OCI-LY7 (cell line): Measurements from ENCODE around the gene POLL. TPM values are rescaled to one million over a fixed set of nuclear protein-coding genes. Genes with fewer than 3 reads are reported as not detected.

Experiments used
- BruUV-seq: library from RNA; stranded (reverse); fragments of 400-500 nt; replicated peaks from 2 replicates; lab custom pipeline; 2021; lab: Mats Ljungman, UMichigan
- CTCF ChIA-PET: fragments of 300-600 bp; sonication (Branson Sonifier 250); formaldehyde crosslinking; loops from one replicate; lab custom pipeline; 2022; ENCODE audit warnings: antibody characterized with exemption; ENCODE audit not compliant: unreplicated experiment; lab: Charles Lee
- POLR2A ChIA-PET: fragments of 300-600 bp; sonication (Branson Sonifier 250); formaldehyde crosslinking; loops from one replicate; lab custom pipeline; 2022; ENCODE audit warnings: antibody characterized with exemption; lab: Charles Lee
- DNase-seq: peaks from one replicate; pipeline ENCODE4 v3.0.0-alpha.2; 2015; ENCODE audit warnings: low spot score
- H2AFZ ChIP-seq: fragments of 200-600 bp; sonication (generic), shearing (Covaris generic); 2 replicates; pipeline ENCODE4 v1.6.1; 2014; ENCODE audit warnings: mild to moderate bottlenecking, antibody characterized with exemption, low read length, moderate library complexity
- H3K27ac ChIP-seq: fragments of 200-600 bp; sonication (generic); 2 replicates; pipeline ENCODE4 v1.5.1; 2014; ENCODE audit warnings: mixed run types, low read depth, mild to moderate bottlenecking, moderate library complexity, low read length, inconsistent platforms; ENCODE audit not compliant: poor library complexity, severe bottlenecking
- H3K36me3 ChIP-seq: fragments of 200-600 bp; sonication (generic); 2 replicates; pipeline ENCODE4 v1.6.1; 2014; ENCODE audit warnings: mild to moderate bottlenecking, antibody characterized with exemption, low read length, moderate library complexity, mixed read lengths; ENCODE audit not compliant: insufficient read depth
- H3K4me1 ChIP-seq: fragments of 200-600 bp; sonication (generic); 2 replicates; pipeline ENCODE4 v1.5.1; 2014; ENCODE audit warnings: mild to moderate bottlenecking, low read length; ENCODE audit not compliant: insufficient read depth, poor library complexity, severe bottlenecking
- H3K4me2 ChIP-seq: fragments of 200-600 bp; sonication (generic); 2 replicates; pipeline ENCODE4 v1.6.1; 2014; ENCODE audit warnings: mild to moderate bottlenecking, low read length
- H3K4me3 ChIP-seq: fragments of 200-600 bp; sonication (generic); 2 replicates; pipeline ENCODE4 v1.5.1; 2014; ENCODE audit warnings: mild to moderate bottlenecking, low read depth, low read length; ENCODE audit not compliant: poor library complexity, severe bottlenecking
- H3K79me2 ChIP-seq: fragments of 200-600 bp; sonication (generic); 2 replicates; pipeline ENCODE4 v1.6.1; 2016; ENCODE audit warnings: low read depth, mild to moderate bottlenecking, low read length, moderate library complexity, mixed read lengths; ENCODE audit not compliant: insufficient read depth
- H3K9me2 ChIP-seq: fragments of 200-600 bp; sonication (generic); 2 replicates; pipeline ENCODE4 v1.6.1; 2016; ENCODE audit warnings: mild to moderate bottlenecking, low read length, mixed read lengths; ENCODE audit not compliant: insufficient read depth
- H3K9me3 ChIP-seq: fragments of 200-600 bp; sonication (generic); 2 replicates; pipeline ENCODE4 v1.6.1; 2014; ENCODE audit warnings: mild to moderate bottlenecking, mixed run types, low read length, mixed read lengths
- H4K20me1 ChIP-seq: fragments of 200-600 bp; sonication (generic); 2 replicates; pipeline ENCODE4 v1.6.1; 2014; ENCODE audit warnings: mild to moderate bottlenecking, antibody characterized with exemption, low read length, moderate library complexity, mixed read lengths; ENCODE audit not compliant: insufficient read depth
- EZH2phosphoT487 ChIP-seq: fragments of 200-600 bp; sonication (generic); IDR thresholded peaks from 2 replicates; pipeline ENCODE4 v1.6.1; 2018; ENCODE audit warnings: low read depth, borderline replicate concordance, mild to moderate bottlenecking, mixed run types, antibody characterized with exemption, low read length, moderate library complexity, mixed read lengths
- intact Hi-C: fragments of 100-400 bp; cut with micrococcal nuclease; formaldehyde crosslinking; loops from one replicate; pipeline ENCODE4 v1.10.0; 2022; ENCODE audit not compliant: unreplicated experiment
- total RNA-seq, 2 experiments: library from RNA; depleted of rRNA in 1 of 2; stranded (reverse); fragments of >200 nt in 1 of 2; shearing (Covaris generic) in 1 of 2; gene quantifications; 2 replicates each; pipeline ENCODE4 v1.2.3, GENCODE V29; 2014 to 2022
- TF ChIP-seq, protein P1 (sequence below): fragments of 200-600 bp; sonication (generic); conservative IDR thresholded peaks from 2 replicates; pipeline ENCODE4 v1.5.1; 2014; ENCODE audit warnings: mild to moderate bottlenecking, antibody characterized with exemption, low read length, moderate library complexity, mixed read lengths

Gene POLL
- total RNA-seq, 2 experiments from 2014 or later = 22.0 to 34.0 TPM

DNA sequence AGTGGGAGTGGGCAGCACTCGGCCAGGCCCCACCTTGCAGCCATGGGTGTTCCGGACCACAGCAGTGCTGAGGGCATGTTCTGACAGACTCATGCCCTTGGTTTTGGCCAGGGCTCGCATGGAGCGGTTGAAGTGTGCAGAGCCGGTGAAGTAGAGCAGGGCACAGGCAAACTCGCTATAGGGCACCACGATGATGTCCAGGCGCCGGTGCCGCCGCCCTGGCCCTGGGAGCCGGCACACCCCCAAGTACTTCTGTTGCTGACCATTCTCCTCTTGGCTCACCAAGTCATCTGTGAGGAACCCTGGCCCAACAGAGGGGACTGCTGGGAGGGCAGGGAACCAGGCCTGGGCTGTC is 8.6 kb downstream of the POLL start:
- no peak for TF ChIP-seq EZH2phosphoT487
- TF ChIP-seq, protein P1, sequence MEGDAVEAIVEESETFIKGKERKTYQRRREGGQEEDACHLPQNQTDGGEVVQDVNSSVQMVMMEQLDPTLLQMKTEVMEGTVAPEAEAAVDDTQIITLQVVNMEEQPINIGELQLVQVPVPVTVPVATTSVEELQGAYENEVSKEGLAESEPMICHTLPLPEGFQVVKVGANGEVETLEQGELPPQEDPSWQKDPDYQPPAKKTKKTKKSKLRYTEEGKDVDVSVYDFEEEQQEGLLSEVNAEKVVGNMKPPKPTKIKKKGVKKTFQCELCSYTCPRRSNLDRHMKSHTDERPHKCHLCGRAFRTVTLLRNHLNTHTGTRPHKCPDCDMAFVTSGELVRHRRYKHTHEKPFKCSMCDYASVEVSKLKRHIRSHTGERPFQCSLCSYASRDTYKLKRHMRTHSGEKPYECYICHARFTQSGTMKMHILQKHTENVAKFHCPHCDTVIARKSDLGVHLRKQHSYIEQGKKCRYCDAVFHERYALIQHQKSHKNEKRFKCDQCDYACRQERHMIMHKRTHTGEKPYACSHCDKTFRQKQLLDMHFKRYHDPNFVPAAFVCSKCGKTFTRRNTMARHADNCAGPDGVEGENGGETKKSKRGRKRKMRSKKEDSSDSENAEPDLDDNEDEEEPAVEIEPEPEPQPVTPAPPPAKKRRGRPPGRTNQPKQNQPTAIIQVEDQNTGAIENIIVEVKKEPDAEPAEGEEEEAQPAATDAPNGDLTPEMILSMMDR = no peak
- no peaks in the 10 kb centered on the region for H3K4me1 ChIP-seq
- H3K36me3 ChIP-seq = 0 out of 2 replicates have a peak, but pooled peaks cover 3% of the 10 kb centered on the region
- H3K79me2 ChIP-seq = no peaks in the 10 kb centered on the region
- ChIA-PET POLR2A (interaction anchor here (1.1 kb wide), 1 partner anchor 8 kb away, joined by 3 read pairs; no protein-coding TSS in a partner anchor), CTCF (interaction anchor here (1.2 kb wide), 1 partner anchor 9 kb away, joined by 5 read pairs; no protein-coding TSS in a partner anchor)
- H4K20me1 ChIP-seq = no peaks in the 10 kb centered on the region
- H2AFZ ChIP-seq = no peak overlapping the region
- H3K9me3 ChIP-seq = no peaks in the 10 kb centered on the region
- no TSS peak for BruUV-seq
- no peak overlapping the region for H3K27ac ChIP-seq
- intact Hi-C loops = no loop called here
- DNase-seq = no peak
- H3K4me2 ChIP-seq = no peak overlapping the region
- no peaks in the 10 kb centered on the region for H3K9me2 ChIP-seq
- no peak overlapping the region for H3K4me3 ChIP-seq

DNA sequence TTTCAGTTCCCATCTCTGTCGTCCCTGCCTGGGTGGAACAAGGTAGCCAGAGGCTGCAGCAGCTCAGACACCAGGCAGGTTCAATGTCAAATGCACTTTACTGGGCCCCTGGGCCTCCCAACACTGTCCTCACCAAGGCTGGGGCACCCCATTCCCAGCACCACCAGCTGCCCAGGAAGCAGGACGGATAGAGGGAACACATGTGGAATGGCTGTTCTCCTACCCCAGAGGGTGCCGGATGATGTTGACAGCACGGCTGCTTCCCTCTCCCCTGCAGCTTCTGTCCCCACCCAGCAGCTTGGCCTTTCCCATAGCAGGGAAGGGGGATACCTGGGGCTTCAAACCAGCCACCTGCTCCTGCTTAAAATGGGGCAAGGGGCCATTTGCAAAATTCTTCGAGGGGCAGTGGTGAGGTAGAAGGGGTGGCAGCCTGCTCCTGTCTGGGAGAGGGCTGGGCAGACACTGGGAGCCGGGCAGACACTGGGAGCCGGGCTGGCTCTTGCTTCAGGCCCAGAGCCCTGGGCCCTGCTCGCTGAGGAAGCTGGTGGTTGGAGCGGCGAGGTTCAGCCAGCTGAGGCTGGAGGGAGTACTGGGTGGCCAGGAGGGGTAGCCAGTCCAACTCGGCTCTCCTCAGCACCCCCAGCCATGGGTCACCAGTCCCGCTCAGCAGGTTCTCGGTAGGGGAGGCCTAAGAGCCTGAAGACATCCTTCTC is 9.1 kb downstream of the POLL start:
- 0 out of 2 replicates have a peak, but pooled peaks cover 3% of the 10 kb centered on the region for H3K36me3 ChIP-seq

More for the DNA sequence above, 9.1 kb downstream of the POLL start:
- peaks cover 4% of the 10 kb centered on the region for H3K4me1 ChIP-seq
- POLR2A ChIA-PET = no interaction called here
- H3K27ac ChIP-seq = no peak overlapping the region
- H3K9me2 ChIP-seq = no peaks in the 10 kb centered on the region
- no peak overlapping the region for H3K4me2 ChIP-seq
- no peak for TF ChIP-seq EZH2phosphoT487
- TF ChIP-seq, protein P1 = no peak
- H3K4me3 ChIP-seq = no peak overlapping the region
- CTCF ChIA-PET = interaction anchor here (0.5 kb wide), 1 partner anchor 1880 kb away, joined by 9 read pairs; the partner anchor contains the start of gene CALHM1
- no peaks in the 10 kb centered on the region for H4K20me1 ChIP-seq
- BruUV-seq = no TSS peak
- H2AFZ ChIP-seq = no peak overlapping the region
- H3K79me2 ChIP-seq = no peaks in the 10 kb centered on the region
- no peaks in the 10 kb centered on the region for H3K9me3 ChIP-seq
- intact Hi-C loops = no loop called here
- no peak for DNase-seq
